Right ventricle myocardium inferior (tissue), 1 donor: ENCODE measurements around the gene ADAMTSL5. TPM values are rescaled to one million over a fixed set of nuclear protein-coding genes. Genes with fewer than 3 reads are reported as not detected.
A peak's percentile ranks its signal among the peaks of the same experiment; 100 is the strongest.
"Not testable (repeated sequence)": the region's sequence is repeated elsewhere in the genome, so short reads cannot be mapped to it uniquely, and the experiment has no call there.

Experiments used
- ATAC-seq: fragments of 200-7000 bp; cut with Tn5 transposase; one replicate; pipeline ENCODE4 v1.9.1; 2020; ENCODE audit warnings: mild to moderate bottlenecking, moderate library complexity
- DNase-seq: peaks from one replicate; pipeline ENCODE4 v3.0.0; 2021; ENCODE audit errors: missing footprints
- intact Hi-C: fragments of 100-400 bp; cut with DNase I; formaldehyde crosslinking; loops from one replicate; pipeline ENCODE4 v1.11.0; 2022
- total RNA-seq: library from RNA; stranded (reverse); fragmentation: NEBNext Ultra II Directional; extraction: Animal tissue kit (Norgen Biotek cat#: 25700); gene quantifications from one replicate; pipeline ENCODE4 v1.2.1, GENCODE V29; 2021
- donor health status: DM: no; HTN: yes; CAD: no; lungs with severe emphysema.

Gene ADAMTSL5
- total RNA-seq, 1 donor from 2014 or later = 22.9 TPM

- intact Hi-C loops, ATAC-seq, DNase-seq: not testable (repeated sequence)
Measured at GRCh38 chr19:1519802-1520201, 7.0 kb upstream of the ADAMTSL5 start.

GRCh38 chr19:1518471-1518870 lies 5.7 kb upstream of the ADAMTSL5 start:
- DNase-seq = no peak
- ATAC-seq = no peak
- intact Hi-C loops = no loop called here

GRCh38 chr19:1516395-1516753 lies 3.6 kb upstream of the ADAMTSL5 start:
- DNase-seq = no peak
- no peak for ATAC-seq
- intact Hi-C loops = no loop called here

- ATAC-seq (no peak), DNase-seq (no peak)
- intact Hi-C loops = loop anchor here (5.0 kb wide), 1 partner anchor 68 kb away; no protein-coding TSS in a partner anchor
Measured at GRCh38 chr19:1514986-1515721, 2.3 kb upstream of the ADAMTSL5 start.

- intact Hi-C loops = loop anchor here (5.0 kb wide), 1 partner anchor 67 kb away; no protein-coding TSS in a partner anchor
- ATAC-seq (no peak), DNase-seq (no peak)
Measured at GRCh38 chr19:1514295-1514661, 1.5 kb upstream of the ADAMTSL5 start.

GRCh38 chr19:1513499-1514294 lies 878 bp upstream of the ADAMTSL5 start:
- intact Hi-C loops = loop anchor here (5.0 kb wide), 1 partner anchor 66 kb away; no protein-coding TSS in a partner anchor
- no peak for DNase-seq
- ATAC-seq = peak; percentile 49

- intact Hi-C loops = loop anchor here (5.0 kb wide), 1 partner anchor 64 kb away; no protein-coding TSS in a partner anchor
- ATAC-seq (no peak), DNase-seq (no peak)
Measured at GRCh38 chr19:1511318-1512317, 1.2 kb downstream of the ADAMTSL5 start.

- ATAC-seq = no peak
- no peak for DNase-seq
- intact Hi-C loops = loop anchor here (5.0 kb wide), 1 partner anchor 64 kb away; no protein-coding TSS in a partner anchor
Measured at GRCh38 chr19:1510807-1511206, 2.0 kb downstream of the ADAMTSL5 start.

GRCh38 chr19:1510442-1510806 lies 2.4 kb downstream of the ADAMTSL5 start:
- DNase-seq (no peak), ATAC-seq (no peak)
- intact Hi-C loops = loop anchor here (5.0 kb wide), 1 partner anchor 63 kb away; no protein-coding TSS in a partner anchor

GRCh38 chr19:1509602-1510441 lies 3.0 kb downstream of the ADAMTSL5 start:
- DNase-seq (no peak), ATAC-seq (no peak)
- intact Hi-C loops = loop anchor here (5.0 kb wide), 2 partner anchors 63 to 233 kb away; partner anchors contain the start of gene FAM174C

GRCh38 chr19:1508507-1508856 lies 4.3 kb downstream of the ADAMTSL5 start:
- intact Hi-C loops = loop anchor here (5.0 kb wide), 1 partner anchor 231 kb away; the partner anchor contains the start of gene FAM174C

GRCh38 chr19:1507763-1508506 lies 4.9 kb downstream of the ADAMTSL5 start:
- peak; percentile 92 for ATAC-seq
- intact Hi-C loops = loop anchor here (5.0 kb wide), 1 partner anchor 231 kb away; the partner anchor contains the start of gene FAM174C
- peak; percentile 93 for DNase-seq

More at GRCh38 chr19:1508507-1508856, 4.3 kb downstream of the ADAMTSL5 start:
- DNase-seq = no peak
- no peak for ATAC-seq

GRCh38 chr19:1507192-1507660 lies 5.6 kb downstream of the ADAMTSL5 start:
- no peak for ATAC-seq
- intact Hi-C loops = loop anchor here (5.0 kb wide), 1 partner anchor 230 kb away; the partner anchor contains the start of gene FAM174C

GRCh38 chr19:1505991-1506881 lies 6.6 kb downstream of the ADAMTSL5 start:
- ATAC-seq = no peak
- intact Hi-C loops = loop anchor here (5.0 kb wide), 1 partner anchor 229 kb away; the partner anchor contains the start of gene FAM174C
- DNase-seq = no peak

More at GRCh38 chr19:1507192-1507660, 5.6 kb downstream of the ADAMTSL5 start:
- no peak for DNase-seq

- intact Hi-C loops = loop anchor here (5.0 kb wide), 1 partner anchor 228 kb away; the partner anchor contains the start of gene FAM174C
- ATAC-seq (no peak), DNase-seq (no peak)
Measured at GRCh38 chr19:1505012-1505411, 7.8 kb downstream of the ADAMTSL5 start.
